HCT116 (cell line): ENCODE results near the gene PLSCR4. TPM values are rescaled to one million over a fixed set of nuclear protein-coding genes. Genes with fewer than 3 reads are reported as not detected.

ENCODE experiments used
- ATAC-seq: fragments of 200-7000 bp; cut with Tn5 transposase; 2 replicates; pipeline ENCODE4 v1.9.1; 2020; ENCODE audit warnings: mild to moderate bottlenecking, moderate library complexity
- BruUV-seq: library from RNA; stranded (reverse); fragments of 400-500 nt; replicated peaks from 2 replicates; lab custom pipeline; 2021; lab: Mats Ljungman, UMichigan
- CTCF ChIA-PET: fragments of 300-600 bp; sonication (Branson Sonifier 250); formaldehyde crosslinking; loops from one replicate; lab custom pipeline; 2021; ENCODE audit warnings: antibody characterized with exemption; lab: Charles Lee
- POLR2A ChIA-PET: fragments of 300-600, 350-600 bp; sonication (Branson Sonifier 250); formaldehyde crosslinking; loops from one replicate; lab custom pipeline; 2021; ENCODE audit warnings: antibody characterized with exemption; lab: Charles Lee
- RAD21 ChIA-PET, 2 experiments: fragments of 300-600 bp; sonication (Branson Sonifier 250); formaldehyde crosslinking; loops; one replicate each; lab custom pipeline; 2023; ENCODE audit warnings: low total read pairs in 2 of 2; ENCODE audit not compliant: uncharacterized antibody in 2 of 2, unreplicated experiment in 2 of 2, low non-redundant PET in 1 of 2; lab: Charles Lee
- DNase-seq: peaks from one replicate; pipeline ENCODE4 v3.0.0-alpha.2; 2010; ENCODE audit warnings: low read depth, low spot score
- H2AFZ ChIP-seq: fragments of 200-600 bp; shearing (Covaris generic), sonication (generic); 2 replicates; pipeline ENCODE4 v1.6.1; 2017; ENCODE audit warnings: low read depth, mixed run types, mixed read lengths, antibody characterized with exemption, low read length; ENCODE audit not compliant: poor library complexity, severe bottlenecking
- H3K27ac ChIP-seq: 2 replicates; pipeline ENCODE4 v1.5.1; 2012; ENCODE audit warnings: low read depth, low read length
- H3K27me3 ChIP-seq: fragments of 200-600 bp; sonication (generic); 2 replicates; pipeline ENCODE4 v1.6.1; 2016; ENCODE audit warnings: mixed run types, low read length, mixed read lengths; ENCODE audit not compliant: insufficient read depth
- H3K36me3 ChIP-seq, 2 experiments: fragments of 200-500 bp in 1 of 2; fragments of 200-600 bp in 1 of 2; sonication (Bioruptor generic) in 1 of 2; sonication (generic) in 1 of 2; 2 replicates each; pipeline versions ENCODE4 v1.5.1 to v1.6.1; 2014 to 2016; ENCODE audit warnings: low read length in 2 of 2, inconsistent platforms in 1 of 2, mixed read lengths in 1 of 2, mixed run types in 1 of 2; ENCODE audit not compliant: insufficient read depth in 2 of 2, control insufficient read depth in 1 of 2
- H3K4me1 ChIP-seq, 2 experiments: fragments of 200-600 bp in 1 of 2; sonication (generic) in 1 of 2; 2 replicates each; pipeline versions ENCODE4 v1.5.1 to v1.6.1; 2012 to 2017; ENCODE audit warnings: low read length in 2 of 2, inconsistent platforms in 1 of 2, mild to moderate bottlenecking in 1 of 2, mixed read lengths in 1 of 2, mixed run types in 1 of 2, moderate library complexity in 1 of 2; ENCODE audit not compliant: insufficient read depth in 2 of 2, control insufficient read depth in 1 of 2
- H3K4me2 ChIP-seq: fragments of 200-600 bp; sonication (generic); 2 replicates; pipeline ENCODE4 v1.6.1; 2017; ENCODE audit warnings: mixed run types, low read length, mixed read lengths
- H3K4me3 ChIP-seq, 2 experiments: fragments of 200-600 bp in 1 of 2; sonication (generic) in 1 of 2; replicated peaks in 1 of 2; 2 replicates each; pipeline ENCODE4 v1.5.1; 2011 to 2016; ENCODE audit warnings: low read length in 2 of 2, control low read depth in 1 of 2, low read depth in 1 of 2, mild to moderate bottlenecking in 1 of 2, mixed read lengths in 1 of 2, mixed run types in 1 of 2
- H3K79me2 ChIP-seq: fragments of 200-600 bp; sonication (generic); 2 replicates; pipeline ENCODE4 v1.6.1; 2017; ENCODE audit warnings: mild to moderate bottlenecking, mixed run types, low read length, moderate library complexity, mixed read lengths; ENCODE audit not compliant: insufficient read depth
- H3K9ac ChIP-seq: fragments of 200-600 bp; sonication (generic); 2 replicates; pipeline ENCODE4 v1.6.1; 2016; ENCODE audit warnings: low read length, mixed read lengths
- H3K9me2 ChIP-seq: fragments of 200-600 bp; sonication (generic), shearing (Covaris generic); 2 replicates; pipeline ENCODE4 v1.6.1; 2017; ENCODE audit warnings: mixed run types, mild to moderate bottlenecking, moderate library complexity; ENCODE audit not compliant: insufficient read depth
- H3K9me3 ChIP-seq, 2 experiments: fragments of 200-500 bp in 1 of 2; fragments of 200-600 bp in 1 of 2; sonication (Bioruptor generic) in 1 of 2; sonication (generic) in 1 of 2; 2 replicates each; pipeline ENCODE4 v1.6.1; 2014 to 2017; ENCODE audit warnings: low read length in 2 of 2, mixed read lengths in 2 of 2, inconsistent platforms in 1 of 2, low read depth in 1 of 2, mild to moderate bottlenecking in 1 of 2, mixed run types in 1 of 2, moderate library complexity in 1 of 2; ENCODE audit not compliant: control insufficient read depth in 1 of 2, insufficient read depth in 1 of 2
- H4K20me1 ChIP-seq: fragments of 200-600 bp; sonication (generic), shearing (Covaris generic); 2 replicates; pipeline ENCODE4 v1.6.1; 2017; ENCODE audit warnings: mixed run types, mild to moderate bottlenecking, moderate library complexity; ENCODE audit not compliant: insufficient read depth
- ELF1 ChIP-seq: IDR thresholded peaks from 2 replicates; pipeline ENCODE4 v1.6.1; 2012; ENCODE audit warnings: low read depth, borderline replicate concordance
- EZH2 ChIP-seq: fragments of 200-600 bp; sonication (generic); IDR thresholded peaks from 2 replicates; pipeline ENCODE4 v1.6.1; 2017; ENCODE audit warnings: antibody characterized with exemption, mixed run types
- FOSL1 ChIP-seq: IDR thresholded peaks from 2 replicates; pipeline ENCODE4 v1.6.1; 2012; ENCODE audit warnings: low read depth
- POLR2A ChIP-seq: IDR thresholded peaks from 2 replicates; pipeline ENCODE4 v1.7.0; 2011; ENCODE audit warnings: borderline replicate concordance; ENCODE audit not compliant: insufficient read depth, insufficient read length; ENCODE audit errors: extremely low read depth
- RAD21 ChIP-seq: IDR thresholded peaks from 2 replicates; pipeline ENCODE4 v1.6.1; 2012; ENCODE audit warnings: low read depth, mild to moderate bottlenecking
- REST ChIP-seq: IDR thresholded peaks from 2 replicates; pipeline ENCODE4 v1.6.1; 2012; ENCODE audit warnings: low read depth
- SIN3A ChIP-seq: IDR thresholded peaks from 2 replicates; pipeline ENCODE4 v1.6.1; 2012; ENCODE audit warnings: low read depth
- SP1 ChIP-seq: IDR thresholded peaks from 2 replicates; pipeline ENCODE4 v1.6.1; 2012; ENCODE audit warnings: low read depth
- SRF ChIP-seq: IDR thresholded peaks from 2 replicates; pipeline ENCODE4 v1.6.1; 2012; ENCODE audit warnings: low read depth
- TCF7L2 ChIP-seq: IDR thresholded peaks from 2 replicates; pipeline ENCODE4 v1.7.0; 2011; ENCODE audit warnings: borderline replicate concordance, inconsistent platforms; ENCODE audit not compliant: insufficient read depth, insufficient read length; ENCODE audit errors: extremely low read depth
- ZFX ChIP-seq: fragments of 450-650 bp; IDR thresholded peaks from 2 replicates; pipeline ENCODE4 v1.6.1; 2017
- intact Hi-C: fragments of 100-400 bp; cut with micrococcal nuclease; formaldehyde crosslinking; loops from 2 replicates; pipeline ENCODE4 v1.10.0; 2022
- total RNA-seq: library from RNA; stranded (reverse); gene quantifications from one replicate; pipeline ENCODE4 v1.2.1, GENCODE V29; 2021; ENCODE audit not compliant: unreplicated experiment
- TF ChIP-seq, protein P1 (sequence below): IDR thresholded peaks from 2 replicates; pipeline ENCODE4 v1.6.1; 2012

The PLSCR4 gene
- total RNA-seq, 1 experiment from 2014 or later: 4.1 TPM

GRCh38 chr3:146157325-146158060, 93.4 kb downstream of the PLSCR4 start:
- no peak overlapping the region for H3K27ac ChIP-seq
- no peak overlapping the region for H3K4me3 ChIP-seq
- ChIA-PET POLR2A (no interaction called here), RAD21 (no interaction called here), CTCF (interaction anchor here (1.6 kb wide), 1 partner anchor 32 kb away, joined by 4 read pairs; no protein-coding TSS in a partner anchor)
- H3K9me2 ChIP-seq: no peaks in the 10 kb centered on the region
- H3K79me2 ChIP-seq: no peaks in the 10 kb centered on the region
- no peaks in the 10 kb centered on the region for H3K36me3 ChIP-seq
- H3K4me2 ChIP-seq: no peak overlapping the region
- BruUV-seq: no TSS peak
- H2AFZ ChIP-seq: no peak overlapping the region
- intact Hi-C loops: no loop called here
- no peaks in the 10 kb centered on the region for H3K9me3 ChIP-seq
- H3K27me3 ChIP-seq: no peaks in the 10 kb centered on the region
- no peak for TF ChIP-seq REST
- TF ChIP-seq POLR2A: no peak
- TF ChIP-seq SIN3A: no peak
- TF ChIP-seq, protein P1, sequence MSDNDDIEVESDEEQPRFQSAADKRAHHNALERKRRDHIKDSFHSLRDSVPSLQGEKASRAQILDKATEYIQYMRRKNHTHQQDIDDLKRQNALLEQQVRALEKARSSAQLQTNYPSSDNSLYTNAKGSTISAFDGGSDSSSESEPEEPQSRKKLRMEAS: no peak
- no peak for TF ChIP-seq TCF7L2
- TF ChIP-seq RAD21: no peak
- no peak for TF ChIP-seq SP1
- TF ChIP-seq ELF1: no peak
- TF ChIP-seq EZH2: no peak
- no peak for TF ChIP-seq ZFX
- TF ChIP-seq SRF: no peak
- no peak for TF ChIP-seq FOSL1
- H3K4me1 ChIP-seq: peaks cover 9 to 20% of the 10 kb centered on the region in 2 experiments; a peak in 3 of 4 replicates
- no peak overlapping the region for H3K9ac ChIP-seq
- no peak for ATAC-seq
- H4K20me1 ChIP-seq: no peaks in the 10 kb centered on the region
- DNase-seq: no peak
